ENCODE measurements around the gene FOXG1. TPM values are rescaled to one million over a fixed set of nuclear protein-coding genes. Genes with fewer than 3 reads are reported as not detected.

The FOXG1 gene
- total and polyA plus RNA-seq, 2 donors from 2014 or later: not detected

GRCh38 chr14:28755198-28755815 is 11.3 kb upstream of the FOXG1 start:
- DNase-seq (peak in 1 of 5 donors; percentile 16), FAIRE-seq (no peak)
- Histone ChIP-seq H3K4me1 (ENCODE audit: control insufficient read depth in 2 of 3, insufficient read depth in 2 of 3, low read depth in 1 of 3, low read length in 3 of 3) (peaks cover 0 to 9% (median 0%) of the 10 kb centered on the region in 3 donors), H3K27ac (ENCODE audit: low read depth in 2 of 2, low read length in 2 of 2) (no peak overlapping the region), H3K27me3 (ENCODE audit: control insufficient read depth, insufficient read depth, low read length) (peaks cover 57% of the 10 kb centered on the region), H3K36me3 (ENCODE audit: control insufficient read depth in 2 of 3, insufficient read depth in 3 of 3, low read length in 3 of 3) (no peaks in the 10 kb centered on the region), H3K4me3 (ENCODE audit: low read length in 3 of 3) (no peak overlapping the region), H3K9me3 (ENCODE audit: control insufficient read depth in 2 of 3, insufficient read depth in 1 of 3, low read length in 3 of 3) (no peaks in the 10 kb centered on the region), H3K9ac (ENCODE audit: low read length in 3 of 3) (no peak overlapping the region)
- no peak for TF ChIP-seq CTCF (IDR thresholded peaks at IDR 0.05; ENCODE audit: borderline replicate concordance, extremely low read depth, insufficient read depth)
- intact Hi-C loops (cut with DNase I): loop anchor here (10.0 kb wide), 2 partner anchors 779 to 1459 kb away; no protein-coding TSS in a partner anchor

GRCh38 chr14:28755884-28756268 is 10.7 kb upstream of the FOXG1 start:
- TF ChIP-seq CTCF (IDR thresholded peaks at IDR 0.05; ENCODE audit: borderline replicate concordance, extremely low read depth, insufficient read depth): no peak

GRCh38 chr14:28756269-28756883 is 10.2 kb upstream of the FOXG1 start:
- intact Hi-C loops (cut with DNase I): loop anchor here (10.0 kb wide), 2 partner anchors 778 to 1458 kb away; no protein-coding TSS in a partner anchor
- peak in 1 of 5 donors; percentile 32 for DNase-seq
- Histone ChIP-seq H3K36me3 (ENCODE audit: control insufficient read depth in 2 of 3, insufficient read depth in 3 of 3, low read length in 3 of 3) (no peaks in the 10 kb centered on the region), H3K9ac (ENCODE audit: low read length in 3 of 3) (no peak overlapping the region), H3K27me3 (ENCODE audit: control insufficient read depth, insufficient read depth, low read length) (peaks cover 65% of the 10 kb centered on the region), H3K4me3 (ENCODE audit: low read length in 3 of 3) (no peak overlapping the region), H3K9me3 (ENCODE audit: control insufficient read depth in 2 of 3, insufficient read depth in 1 of 3, low read length in 3 of 3) (no peaks in the 10 kb centered on the region), H3K4me1 (ENCODE audit: control insufficient read depth in 2 of 3, insufficient read depth in 2 of 3, low read depth in 1 of 3, low read length in 3 of 3) (peaks cover 0 to 9% (median 0%) of the 10 kb centered on the region in 3 donors), H3K27ac (ENCODE audit: low read depth in 2 of 2, low read length in 2 of 2) (no peak overlapping the region)
- TF ChIP-seq CTCF (IDR thresholded peaks at IDR 0.05; ENCODE audit: borderline replicate concordance, extremely low read depth, insufficient read depth): no peak
- FAIRE-seq: no peak

More at GRCh38 chr14:28755884-28756268, 10.7 kb upstream of the FOXG1 start:
- Histone ChIP-seq H3K9ac (ENCODE audit: low read length in 3 of 3) (no peak overlapping the region), H3K4me1 (ENCODE audit: control insufficient read depth in 2 of 3, insufficient read depth in 2 of 3, low read depth in 1 of 3, low read length in 3 of 3) (peaks cover 0 to 9% (median 0%) of the 10 kb centered on the region in 3 donors), H3K36me3 (ENCODE audit: control insufficient read depth in 2 of 3, insufficient read depth in 3 of 3, low read length in 3 of 3) (no peaks in the 10 kb centered on the region), H3K9me3 (ENCODE audit: control insufficient read depth in 2 of 3, insufficient read depth in 1 of 3, low read length in 3 of 3) (no peaks in the 10 kb centered on the region), H3K27me3 (ENCODE audit: control insufficient read depth, insufficient read depth, low read length) (peaks cover 61% of the 10 kb centered on the region), H3K4me3 (ENCODE audit: low read length in 3 of 3) (no peak overlapping the region), H3K27ac (ENCODE audit: low read depth in 2 of 2, low read length in 2 of 2) (no peak overlapping the region)
- FAIRE-seq: no peak
- DNase-seq: peak in 1 of 5 donors; percentile 22
- intact Hi-C loops (cut with DNase I): loop anchor here (10.0 kb wide), 2 partner anchors 779 to 1459 kb away; no protein-coding TSS in a partner anchor
